GM12801 (cell line): Measurements from ENCODE around the gene IL7R.

Experiments
- CTCF ChIP-seq: IDR thresholded peaks from one replicate; pipeline ENCODE4 v1.5.1; 2011; ENCODE audit warnings: control low read depth; ENCODE audit not compliant: insufficient read length; ENCODE audit errors: extremely low read depth

The IL7R gene

GRCh38 chr5:35826554-35826953 is 30.1 kb upstream of the IL7R start:
- TF ChIP-seq CTCF = no peak

- TF ChIP-seq CTCF = no peak
Observed at GRCh38 chr5:35828082-35828598, 28.6 kb upstream of the IL7R start.

GRCh38 chr5:35830587-35830986 is 26.1 kb upstream of the IL7R start:
- TF ChIP-seq CTCF = no peak

- TF ChIP-seq CTCF = no peak
Observed at GRCh38 chr5:35832762-35833161, 23.9 kb upstream of the IL7R start.

- TF ChIP-seq CTCF = no peak
Observed at GRCh38 chr5:35833224-35833623, 23.5 kb upstream of the IL7R start.

GRCh38 chr5:35835796-35836742 is 20.6 kb upstream of the IL7R start:
- TF ChIP-seq CTCF = no peak

- no peak for TF ChIP-seq CTCF
Observed at GRCh38 chr5:35838370-35839042, 18.2 kb upstream of the IL7R start.
